PC-3 (cell line): Measurements from ENCODE around the gene TH. TPM values are rescaled to one million over a fixed set of nuclear protein-coding genes. Genes with fewer than 3 reads are reported as not detected.

ENCODE experiments used
- ATAC-seq: fragments of 200-7000 bp; cut with Tn5 transposase; 2 replicates; pipeline ENCODE4 v1.9.1; 2020; ENCODE audit warnings: mild to moderate bottlenecking, moderate library complexity
- BruUV-seq: library from RNA; stranded (reverse); fragments of 400-500 nt; replicated peaks from 2 replicates; lab custom pipeline; 2021; lab: Mats Ljungman, UMichigan
- CTCF ChIA-PET: fragments of 300-600 bp; sonication (Branson Sonifier 250); formaldehyde crosslinking; loops from one replicate; lab custom pipeline; 2022; ENCODE audit warnings: antibody characterized with exemption; lab: Charles Lee
- POLR2A ChIA-PET: fragments of 300-600 bp; sonication (Branson Sonifier 250); formaldehyde crosslinking; loops from one replicate; lab custom pipeline; 2022; ENCODE audit warnings: antibody characterized with exemption; ENCODE audit not compliant: unreplicated experiment; lab: Charles Lee
- DNase-seq: peaks from one replicate; pipeline ENCODE4 v3.0.0-alpha.2; 2015
- H2AFZ ChIP-seq: fragments of 300-600 bp; sonication (generic); 2 replicates; pipeline ENCODE4 v1.6.0; 2016; ENCODE audit warnings: antibody characterized with exemption, low read length
- H3F3A ChIP-seq: fragments of 300-600 bp; sonication (generic); one replicate; pipeline ENCODE4 v1.6.0; 2017; ENCODE audit warnings: antibody characterized with exemption, low read length, control low read depth, mild to moderate bottlenecking; ENCODE audit not compliant: unreplicated experiment
- H3K27ac ChIP-seq: fragments of 300-600 bp; sonication (generic); 2 replicates; pipeline ENCODE4 v1.5.1; 2016; ENCODE audit warnings: mild to moderate bottlenecking, low read length
- H3K27me3 ChIP-seq: fragments of 300-600 bp; sonication (generic); 2 replicates; pipeline ENCODE4 v1.6.1; 2016; ENCODE audit warnings: low read length, mixed read lengths
- H3K36me3 ChIP-seq: fragments of 300-600 bp; sonication (generic); 2 replicates; pipeline ENCODE4 v1.6.1; 2016; ENCODE audit warnings: low read depth, mixed run types, low read length, mixed read lengths
- H3K4me1 ChIP-seq: fragments of 300-600 bp; sonication (generic); 2 replicates; pipeline ENCODE4 v1.5.1; 2016; ENCODE audit warnings: low read length; ENCODE audit not compliant: insufficient read depth
- H3K4me2 ChIP-seq: fragments of 300-600 bp; sonication (generic); 2 replicates; pipeline ENCODE4 v1.6.0; 2016; ENCODE audit warnings: low read length
- H3K4me3 ChIP-seq: fragments of 300-600 bp; sonication (generic); 2 replicates; pipeline ENCODE4 v1.5.1; 2016; ENCODE audit warnings: mild to moderate bottlenecking, low read length, mixed read lengths
- H3K79me2 ChIP-seq: fragments of 300-600 bp; sonication (generic); 2 replicates; pipeline ENCODE4 v1.6.1; 2017; ENCODE audit warnings: low read length, mixed read lengths
- H3K9ac ChIP-seq: fragments of 300-600 bp; sonication (generic); 2 replicates; pipeline ENCODE4 v1.6.0; 2016; ENCODE audit warnings: mild to moderate bottlenecking, low read length
- H3K9me2 ChIP-seq: fragments of 300-600 bp; sonication (generic); replicated peaks from 2 replicates; pipeline ENCODE4 v1.6.1; 2016; ENCODE audit warnings: mixed run types, low read length, mixed read lengths
- H3K9me3 ChIP-seq: fragments of 300-600 bp; sonication (generic); 2 replicates; pipeline ENCODE4 v1.6.1; 2016; ENCODE audit warnings: low read length, mixed read lengths
- H4K20me1 ChIP-seq: fragments of 300-600 bp; sonication (generic); 2 replicates; pipeline ENCODE4 v1.6.1; 2016; ENCODE audit warnings: low read length, mixed read lengths
- CTCF ChIP-seq: fragments of 300-600 bp; sonication (generic); conservative IDR thresholded peaks from 2 replicates; pipeline ENCODE4 v1.5.1; 2017; ENCODE audit warnings: antibody characterized with exemption, low read depth, mild to moderate bottlenecking, low read length
- EZH2 ChIP-seq: fragments of 300-600 bp; sonication (generic); IDR thresholded peaks from one replicate; pipeline ENCODE4 v1.6.1; 2017; ENCODE audit warnings: antibody characterized with exemption, mild to moderate bottlenecking, low read length; ENCODE audit not compliant: unreplicated experiment
- EZH2phosphoT487 ChIP-seq: fragments of 300-600 bp; sonication (generic); IDR thresholded peaks from 2 replicates; pipeline ENCODE4 v1.6.1; 2018; ENCODE audit warnings: mild to moderate bottlenecking, antibody characterized with exemption, low read length, borderline replicate concordance
- intact Hi-C: fragments of 100-400 bp; cut with micrococcal nuclease; formaldehyde crosslinking; loops from 2 replicates; pipeline ENCODE4 v1.9.0; 2023
- total RNA-seq: library from RNA; depleted of rRNA; stranded (reverse); fragments of >200 nt; gene quantifications from 2 replicates; pipeline ENCODE4 v1.2.3, GENCODE V29; 2014

TH gene
- total RNA-seq, 1 experiment from 2014 or later: 8.3 TPM

- no peak for TF ChIP-seq CTCF
- TF ChIP-seq EZH2: no peak
- TF ChIP-seq EZH2phosphoT487: no peak
- no peaks in the 10 kb centered on the region for H3K9me2 ChIP-seq
- no peak overlapping the region for H3K4me2 ChIP-seq
- H3K9me3 ChIP-seq: no peaks in the 10 kb centered on the region
- no TSS peak for BruUV-seq
- intact Hi-C loops: no loop called here
- no peaks in the 10 kb centered on the region for H4K20me1 ChIP-seq
- H3K79me2 ChIP-seq: no peaks in the 10 kb centered on the region
- no peaks in the 10 kb centered on the region for H3F3A ChIP-seq
- peaks cover 17% of the 10 kb centered on the region for H3K4me1 ChIP-seq
- CTCF ChIA-PET: no interaction called here
- H2AFZ ChIP-seq: no peak overlapping the region
- no peaks in the 10 kb centered on the region for H3K36me3 ChIP-seq
- no peak overlapping the region for H3K9ac ChIP-seq
- no peaks in the 10 kb centered on the region for H3K27me3 ChIP-seq
- ATAC-seq (no peak), DNase-seq (no peak)
- no peak overlapping the region for H3K27ac ChIP-seq
- H3K4me3 ChIP-seq: no peak overlapping the region
- POLR2A ChIA-PET: no interaction called here
These were observed 33.7 kb upstream of the TH start for GRCh38 chr11:2205214-2205720.

GRCh38 chr11:2204361-2205213 is 33.0 kb upstream of the TH start:
- TF ChIP-seq CTCF (no peak), EZH2phosphoT487 (no peak), EZH2 (no peak)
- no peaks in the 10 kb centered on the region for H4K20me1 ChIP-seq
- no peaks in the 10 kb centered on the region for H3K27me3 ChIP-seq
- H3K9me3 ChIP-seq: no peaks in the 10 kb centered on the region
- DNase-seq: no peak
- CTCF ChIA-PET: no interaction called here
- no peak overlapping the region for H2AFZ ChIP-seq
- intact Hi-C loops: no loop called here
- no peaks in the 10 kb centered on the region for H3F3A ChIP-seq
- no peak overlapping the region for H3K9ac ChIP-seq
- POLR2A ChIA-PET: no interaction called here
- H3K36me3 ChIP-seq: no peaks in the 10 kb centered on the region
- no peak overlapping the region for H3K27ac ChIP-seq
- H3K4me3 ChIP-seq: no peak overlapping the region
- H3K9me2 ChIP-seq: no peaks in the 10 kb centered on the region
- H3K4me2 ChIP-seq: no peak overlapping the region
- BruUV-seq: no TSS peak
- no peak for ATAC-seq
- no peaks in the 10 kb centered on the region for H3K79me2 ChIP-seq
- peaks cover 17% of the 10 kb centered on the region for H3K4me1 ChIP-seq
